Esophagus muscularis mucosa (tissue), 4 donors: Measurements from ENCODE around the gene KIF5C. TPM values are rescaled to one million over a fixed set of nuclear protein-coding genes. Genes with fewer than 3 reads are reported as not detected.
A peak's percentile ranks its signal among the peaks of the same experiment; 100 is the strongest.

Source experiments
- DNase-seq: peaks from one replicate; pipeline ENCODE4 v3.0.0-alpha.2; 2017; ENCODE audit errors: extremely low spot score
- H3K27ac ChIP-seq, 4 donors: fragments of 200-600 bp; sonication (generic); replicated peaks in 1 of 4; 1 replicate in 3 of 4; 2 replicates in 1 of 4; pipeline ENCODE4 v1.5.1; 2016 to 2019; ENCODE audit warnings: mild to moderate bottlenecking in 1 of 4
- H3K27me3 ChIP-seq, 4 donors: fragments of 200-600 bp; sonication (generic); one replicate each; pipeline versions ENCODE4 v1.5.1 to v1.6.0; 2016 to 2019
- H3K36me3 ChIP-seq, 4 donors: fragments of 200-600 bp; sonication (generic); one replicate each; pipeline ENCODE4 v1.5.1; 2016 to 2019
- H3K4me1 ChIP-seq, 4 donors: fragments of 200-600 bp; sonication (generic); one replicate each; pipeline ENCODE4 v1.5.1; 2016 to 2019
- H3K4me3 ChIP-seq, 4 donors: fragments of 200-600 bp; sonication (generic); 1 replicate in 2 of 4; 2 replicates in 2 of 4; pipeline ENCODE4 v1.5.1; 2016 to 2019; ENCODE audit warnings: mild to moderate bottlenecking in 4 of 4, moderate library complexity in 1 of 4
- H3K9me3 ChIP-seq, 4 donors: fragments of 200-600 bp; sonication (generic); 1 replicate in 3 of 4; 2 replicates in 1 of 4; pipeline ENCODE4 v1.5.1; 2016 to 2019
- EP300 ChIP-seq: sonication (generic); formaldehyde crosslinking; IDR thresholded peaks from one replicate; pipeline ENCODE4 v1.6.1; 2017; ENCODE audit warnings: antibody characterized with exemption
- POLR2A ChIP-seq: fragments of 450-650 bp; IDR thresholded peaks from one replicate; pipeline ENCODE4 v1.6.1; 2017; ENCODE audit warnings: antibody characterized with exemption, moderate library complexity, mild to moderate bottlenecking, low read depth
- POLR2AphosphoS5 ChIP-seq, 2 donors: sonication (generic); formaldehyde crosslinking; IDR thresholded peaks; one replicate each; pipeline ENCODE4 v1.6.1; 2017; ENCODE audit warnings: antibody characterized with exemption in 2 of 2
- WGBS: methylation state at CpG from one replicate; pipeline ENCODE4 v1.1.5; 2018; 5-methylcytosine and 5-hydroxymethylcytosine counted together
- intact Hi-C: fragments of 100-400 bp; cut with DNase I; formaldehyde crosslinking; loops from one replicate; pipeline ENCODE4 v1.15.1; 2023
- total RNA-seq, 4 donors: library from RNA; depleted of rRNA; stranded (reverse); fragments of >200 nt; gene quantifications; one replicate each; pipeline versions ENCODE4 v1.1.0 to v1.2.1, GENCODE V29; 2016
- TF ChIP-seq, protein P1 (sequence below), 3 experiments: fragments of 200-600 bp in 2 of 3; fragments of 450-650 bp in 1 of 3; sonication (generic) in 2 of 3; IDR thresholded peaks; one replicate each; pipeline ENCODE4 v1.5.1; 2017 to 2019; ENCODE audit warnings: antibody characterized with exemption in 3 of 3, mild to moderate bottlenecking in 2 of 3, moderate library complexity in 1 of 3

Gene KIF5C
- total RNA-seq, 4 donors from 2014 or later, result 2.9 to 4.6 (median 3.2) TPM

DNA sequence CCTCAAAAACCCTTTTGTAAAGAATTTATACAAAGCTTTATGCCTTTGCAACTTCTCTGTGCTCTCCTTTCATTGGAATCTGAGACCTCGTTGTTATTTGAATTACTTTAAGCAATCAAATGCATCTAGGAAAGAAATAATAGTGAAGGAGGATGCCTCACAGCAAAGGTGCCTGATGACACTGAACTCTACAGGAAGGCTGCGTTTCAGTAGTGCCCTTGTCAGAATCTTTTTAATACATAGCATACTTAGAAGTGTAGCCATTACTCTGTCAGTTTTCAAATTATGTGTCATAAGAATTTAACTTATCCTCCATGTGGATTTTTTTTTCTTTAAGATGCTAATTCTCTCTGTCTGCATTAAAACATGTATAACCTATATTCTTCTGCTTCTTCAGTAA lies 153.9 kb downstream of the KIF5C start:
- Histone ChIP-seq H3K27me3 (peaks cover 0 to 12% (median 0%) of the 10 kb centered on the region in 4 donors), H3K27ac (no peak overlapping the region), H3K4me1 (no peaks in the 10 kb centered on the region), H3K36me3 (no peaks in the 10 kb centered on the region), H3K9me3 (no peaks in the 10 kb centered on the region), H3K4me3 (no peak overlapping the region)
- TF ChIP-seq POLR2A (no peak), EP300 (no peak), POLR2AphosphoS5 (IDR thresholded peaks at IDR 0.05) (no peak)
- TF ChIP-seq, protein P1, sequence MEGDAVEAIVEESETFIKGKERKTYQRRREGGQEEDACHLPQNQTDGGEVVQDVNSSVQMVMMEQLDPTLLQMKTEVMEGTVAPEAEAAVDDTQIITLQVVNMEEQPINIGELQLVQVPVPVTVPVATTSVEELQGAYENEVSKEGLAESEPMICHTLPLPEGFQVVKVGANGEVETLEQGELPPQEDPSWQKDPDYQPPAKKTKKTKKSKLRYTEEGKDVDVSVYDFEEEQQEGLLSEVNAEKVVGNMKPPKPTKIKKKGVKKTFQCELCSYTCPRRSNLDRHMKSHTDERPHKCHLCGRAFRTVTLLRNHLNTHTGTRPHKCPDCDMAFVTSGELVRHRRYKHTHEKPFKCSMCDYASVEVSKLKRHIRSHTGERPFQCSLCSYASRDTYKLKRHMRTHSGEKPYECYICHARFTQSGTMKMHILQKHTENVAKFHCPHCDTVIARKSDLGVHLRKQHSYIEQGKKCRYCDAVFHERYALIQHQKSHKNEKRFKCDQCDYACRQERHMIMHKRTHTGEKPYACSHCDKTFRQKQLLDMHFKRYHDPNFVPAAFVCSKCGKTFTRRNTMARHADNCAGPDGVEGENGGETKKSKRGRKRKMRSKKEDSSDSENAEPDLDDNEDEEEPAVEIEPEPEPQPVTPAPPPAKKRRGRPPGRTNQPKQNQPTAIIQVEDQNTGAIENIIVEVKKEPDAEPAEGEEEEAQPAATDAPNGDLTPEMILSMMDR (IDR thresholded peaks at IDR 0.05), result no peak
- intact Hi-C loops, result no loop called here
- 79% methylated on average over 2 of the region's 2 CpGs for WGBS
- peak; percentile 64 for DNase-seq

DNA sequence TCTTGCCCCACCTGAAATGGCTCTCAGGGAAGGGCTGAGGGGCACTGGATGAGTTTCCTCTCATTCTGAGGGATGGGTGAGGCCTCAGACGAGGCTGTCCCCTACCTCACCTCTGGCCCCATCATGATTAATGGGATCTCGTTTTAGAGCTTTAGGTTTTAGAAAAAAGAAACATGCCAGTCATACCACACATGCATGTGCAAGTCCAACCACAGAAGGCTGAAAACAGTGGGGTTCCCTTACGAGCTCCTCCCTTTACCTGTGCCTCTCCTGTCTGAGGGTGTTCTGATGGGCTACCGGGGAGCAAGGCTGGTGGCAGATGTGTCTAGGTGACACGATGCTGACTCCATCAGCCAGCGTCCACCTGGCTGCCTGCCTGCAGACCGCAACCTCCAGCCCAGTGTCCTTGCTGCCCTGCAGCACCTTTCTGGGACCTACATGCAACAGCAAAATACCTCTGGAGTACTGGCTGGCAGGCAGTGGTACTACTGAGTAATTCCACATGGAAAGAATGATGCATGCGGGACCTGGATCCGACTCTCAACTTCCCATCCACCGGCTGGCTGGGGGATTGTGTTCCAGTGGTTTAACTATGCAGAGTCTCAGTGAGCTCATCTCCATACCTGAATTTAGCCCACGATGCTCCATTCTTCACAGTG lies 154.4 kb downstream of the KIF5C start:
- H3K27ac ChIP-seq, result no peak overlapping the region
- TF ChIP-seq POLR2A, result no peak
- H3K4me3 ChIP-seq, result no peak overlapping the region
- no peaks in the 10 kb centered on the region for H3K9me3 ChIP-seq
- H3K36me3 ChIP-seq, result no peaks in the 10 kb centered on the region
- peak; percentile 68 for DNase-seq
- peaks cover 0 to 12% (median 0%) of the 10 kb centered on the region in 4 donors for H3K27me3 ChIP-seq
- H3K4me1 ChIP-seq, result no peaks in the 10 kb centered on the region
- intact Hi-C loops, result no loop called here
- WGBS, result 77% methylated on average over 9 of the region's 11 CpGs

DNA sequence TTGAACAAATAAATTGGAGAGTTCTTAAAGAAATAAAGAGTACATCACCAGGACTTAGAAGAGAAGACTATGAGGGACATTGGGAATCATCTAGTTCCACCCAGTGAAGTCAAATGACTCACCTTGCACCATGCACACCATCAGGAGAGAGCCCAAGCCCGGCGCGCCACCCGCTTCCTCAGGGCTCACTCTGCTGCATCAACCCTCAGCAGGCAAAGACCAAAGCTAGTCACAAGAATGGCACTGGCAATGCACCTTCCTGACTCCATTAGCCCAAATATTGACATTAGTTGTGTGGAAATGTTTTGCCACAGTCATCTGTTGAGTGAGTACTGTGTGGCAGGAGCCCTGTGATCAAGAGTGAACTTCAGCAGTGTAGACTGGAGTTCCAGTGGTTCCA lies 156.4 kb downstream of the KIF5C start:
- WGBS, result 83% methylated on average over 4 of the region's 4 CpGs
- H3K4me1 ChIP-seq, result no peaks in the 10 kb centered on the region
- peak; percentile 80 for DNase-seq
- H3K27me3 ChIP-seq, result peaks cover 0 to 20% (median 0%) of the 10 kb centered on the region in 4 donors
- no peak overlapping the region for H3K4me3 ChIP-seq
- H3K27ac ChIP-seq, result no peak overlapping the region
- no peaks in the 10 kb centered on the region for H3K36me3 ChIP-seq
- intact Hi-C loops, result no loop called here
- TF ChIP-seq, protein P1 (IDR thresholded peaks at IDR 0.05), result no peak
- no peak for TF ChIP-seq POLR2AphosphoS5 (IDR thresholded peaks at IDR 0.05)
- TF ChIP-seq POLR2A, result no peak
- no peak for TF ChIP-seq EP300
- H3K9me3 ChIP-seq, result no peaks in the 10 kb centered on the region

DNA sequence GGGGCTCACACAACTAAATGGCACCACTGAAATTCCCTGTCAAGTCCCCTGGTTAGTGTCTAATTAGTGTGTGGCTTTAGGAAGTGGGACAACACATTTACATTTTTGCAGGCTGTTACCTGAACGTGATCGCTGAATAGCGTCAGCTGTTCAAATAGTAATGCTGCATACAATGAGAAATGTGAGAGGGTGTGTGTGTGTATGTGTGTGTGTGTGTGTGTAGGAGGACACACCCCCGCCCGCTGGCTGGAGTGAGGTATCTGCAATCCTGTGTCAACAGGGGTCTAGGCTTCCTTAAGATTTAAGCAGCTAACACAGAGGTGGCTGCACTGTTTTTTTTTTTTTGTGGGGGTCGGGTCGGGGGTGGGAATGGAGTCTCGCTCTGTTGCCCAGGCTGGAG lies 158.7 kb downstream of the KIF5C start:
- WGBS, result 92% methylated on average over 8 of the region's 8 CpGs
- no peaks in the 10 kb centered on the region for H3K36me3 ChIP-seq
- intact Hi-C loops, result no loop called here
- DNase-seq, result peak; percentile 55
- H3K4me3 ChIP-seq, result no peak overlapping the region
- no peak overlapping the region for H3K27ac ChIP-seq
- TF ChIP-seq, protein P1 (IDR thresholded peaks at IDR 0.05), result no peak
- TF ChIP-seq POLR2A (no peak), POLR2AphosphoS5 (IDR thresholded peaks at IDR 0.05) (no peak)
- H3K27me3 ChIP-seq, result peaks cover 0 to 44% (median 5%) of the 10 kb centered on the region in 4 donors
- H3K4me1 ChIP-seq, result peaks cover 0 to 7% (median 6%) of the 10 kb centered on the region in 4 donors
- H3K9me3 ChIP-seq, result no peaks in the 10 kb centered on the region

DNA sequence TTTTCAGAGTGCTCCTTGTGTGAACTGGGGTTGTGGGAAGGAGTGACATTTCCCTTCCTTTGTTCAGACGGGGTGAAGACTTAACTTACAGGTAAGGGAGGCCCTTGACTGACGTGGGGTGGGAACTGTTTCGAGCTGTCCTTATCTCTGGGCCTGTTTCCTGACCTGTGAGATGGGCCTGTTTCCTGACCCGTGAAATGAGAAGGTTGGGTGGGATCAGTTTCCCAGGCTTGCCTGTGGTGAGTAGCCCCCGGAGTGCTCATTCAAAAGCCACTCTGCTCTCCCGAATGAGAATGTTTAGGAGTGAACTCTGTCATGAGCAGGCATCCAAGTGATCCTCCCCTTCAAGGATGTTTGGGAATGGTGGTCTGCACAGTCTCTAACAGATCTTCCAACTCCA lies 159.4 kb downstream of the KIF5C start:
- Histone ChIP-seq H3K27me3 (peaks cover 0 to 47% (median 5%) of the 10 kb centered on the region in 4 donors), H3K36me3 (no peaks in the 10 kb centered on the region), H3K4me1 (peaks cover 0 to 12% (median 7%) of the 10 kb centered on the region in 4 donors), H3K9me3 (no peaks in the 10 kb centered on the region), H3K27ac (no peak overlapping the region), H3K4me3 (no peak overlapping the region)
- TF ChIP-seq POLR2A (no peak), EP300 (no peak), POLR2AphosphoS5 (IDR thresholded peaks at IDR 0.05) (no peak)
- TF ChIP-seq, protein P1 (IDR thresholded peaks at IDR 0.05), result no peak
- WGBS, result 79% methylated on average over 6 of the region's 6 CpGs
- intact Hi-C loops, result no loop called here
- peak; percentile 87 for DNase-seq
